ACHN (cell line): ENCODE measurements around the gene ATG9B.

Experiments used
- DNase-seq: peaks from one replicate; pipeline ENCODE4 v3.0.0-alpha.2; 2015
- in situ Hi-C: cut with HindIII; loops from 2 replicates; pipeline ENCODE4 v1.10.0; 2017; ENCODE audit warnings: low sequenced_read_pairs, low pct_ligation_motif_present, low pct_unique_long_range_greater_than_20kb

ATG9B gene

DNA sequence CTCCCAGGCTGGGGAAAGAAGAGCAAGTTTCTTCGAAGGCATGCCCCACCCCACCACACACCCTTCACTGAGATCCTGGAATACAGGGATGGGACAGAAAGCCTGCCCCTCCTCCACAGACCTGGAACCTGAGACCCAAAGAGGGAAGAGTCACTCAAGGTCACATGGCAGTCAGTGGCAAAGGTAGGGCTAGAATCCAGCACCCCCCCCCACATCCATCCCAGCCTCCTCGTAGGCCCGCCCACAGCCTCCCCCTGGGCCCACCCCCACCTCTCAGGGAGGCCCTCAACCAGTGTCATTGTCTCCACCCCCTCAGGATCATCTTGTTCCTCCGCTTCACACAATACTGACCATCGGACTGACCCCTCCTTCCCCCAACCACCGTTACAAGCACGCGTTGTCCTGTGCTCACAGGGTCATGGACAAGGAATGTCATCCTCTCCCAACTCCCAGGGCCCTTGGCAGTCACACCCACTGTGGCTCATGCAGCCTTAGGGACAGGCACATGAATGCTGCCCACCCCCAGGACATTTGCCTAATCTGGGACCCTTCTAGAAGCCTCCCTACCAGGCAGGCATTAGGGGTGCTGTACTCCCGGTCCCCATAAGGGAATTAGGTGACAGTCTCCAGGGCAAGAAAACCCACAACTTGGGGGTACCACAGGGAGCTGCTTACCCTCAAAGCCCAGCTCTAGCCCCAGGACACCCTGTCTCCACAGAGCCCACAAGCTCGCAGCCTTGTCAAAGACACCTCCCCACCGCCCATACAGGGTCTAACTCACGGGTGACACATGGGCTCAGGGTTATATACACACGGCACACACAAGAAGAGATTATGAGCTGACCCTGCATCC lies 47.5 kb downstream of the ATG9B start:
- in situ Hi-C loops: no loop called here
- no peak for DNase-seq

DNA sequence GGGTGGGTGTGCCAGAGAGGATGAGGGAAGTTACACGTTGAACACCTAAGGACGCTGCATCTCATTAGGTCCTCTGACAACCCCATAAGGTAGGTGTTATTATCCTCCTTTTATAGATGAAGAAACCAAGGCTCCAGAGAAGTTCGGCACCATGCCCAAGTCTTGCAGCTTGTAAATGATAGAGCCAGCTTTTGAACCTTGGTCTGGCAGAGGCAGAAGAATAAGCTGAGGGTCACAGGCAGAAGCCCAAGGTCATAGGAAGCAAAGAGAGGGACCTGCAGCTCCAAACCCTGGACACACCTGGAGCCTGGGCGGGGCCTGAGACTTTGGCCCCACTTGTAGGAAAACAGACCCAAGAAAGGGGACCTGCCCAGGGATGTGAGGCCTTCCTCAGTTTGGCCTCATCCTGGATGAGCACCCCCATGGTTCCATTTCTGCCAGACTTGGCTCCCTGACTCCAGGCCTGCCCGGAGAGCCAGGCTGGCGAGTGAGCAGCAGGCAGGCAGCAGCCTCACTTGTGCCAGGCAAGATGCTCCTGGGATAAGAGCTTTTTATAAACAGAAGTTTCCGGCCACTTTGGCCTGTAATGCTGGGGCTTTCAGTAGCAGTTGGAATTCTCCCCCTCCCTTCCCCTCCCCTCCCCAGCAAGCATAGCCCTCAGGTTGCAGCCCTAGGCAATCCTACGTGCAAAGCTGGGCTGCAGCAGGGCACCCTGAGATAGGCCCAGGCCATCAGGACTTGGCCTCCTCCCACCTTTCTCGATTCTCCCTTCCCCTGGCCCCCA lies 48.6 kb downstream of the ATG9B start:
- DNase-seq: no peak
- in situ Hi-C loops: no loop called here

DNA sequence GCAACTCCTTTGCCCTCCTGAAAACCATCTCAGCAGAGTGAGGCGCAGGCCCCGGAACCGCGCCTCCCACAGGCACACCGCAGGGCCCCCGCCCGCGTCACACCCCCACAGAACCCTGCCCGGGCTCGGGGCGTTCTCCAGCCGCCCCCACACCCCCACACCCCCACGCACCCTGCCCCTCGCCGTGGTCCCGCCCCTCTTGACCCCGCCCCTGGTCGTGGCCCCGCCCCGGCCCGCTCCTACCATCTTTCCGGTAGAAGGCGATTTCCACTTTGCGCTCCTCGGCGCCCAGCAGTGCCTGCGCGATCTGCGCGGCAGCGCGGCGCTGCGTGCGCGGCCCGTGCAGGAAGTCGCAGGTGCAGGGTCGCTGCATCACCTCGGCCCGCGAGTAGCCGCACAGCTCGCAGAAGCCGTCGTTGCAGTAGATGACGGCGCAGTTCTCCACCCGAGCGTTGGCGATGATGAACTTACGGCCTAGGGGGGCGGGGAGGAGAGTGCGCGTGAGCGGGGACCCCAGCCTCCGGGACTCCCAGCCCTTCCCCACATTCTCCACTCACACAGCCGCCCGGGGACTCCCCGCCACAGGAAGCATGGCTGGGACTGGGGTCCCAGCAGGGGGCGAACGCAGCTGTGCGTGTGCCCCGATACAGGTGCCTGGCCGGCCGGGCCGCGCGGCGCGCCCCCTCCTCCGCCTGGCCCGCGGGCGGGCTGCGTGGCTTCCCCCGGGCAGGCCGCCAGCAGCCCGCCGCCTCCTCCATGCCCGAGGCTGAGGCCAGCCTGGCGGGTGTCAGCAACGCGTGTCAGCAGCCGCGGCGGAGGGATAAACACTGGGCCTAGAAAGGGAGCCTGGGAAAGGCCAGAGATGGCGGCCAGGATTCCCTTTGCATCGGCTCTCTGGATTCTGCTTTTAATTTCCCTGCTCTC lies 49.6 kb downstream of the ATG9B start:
- in situ Hi-C loops: no loop called here
- DNase-seq: peak; percentile 66

DNA sequence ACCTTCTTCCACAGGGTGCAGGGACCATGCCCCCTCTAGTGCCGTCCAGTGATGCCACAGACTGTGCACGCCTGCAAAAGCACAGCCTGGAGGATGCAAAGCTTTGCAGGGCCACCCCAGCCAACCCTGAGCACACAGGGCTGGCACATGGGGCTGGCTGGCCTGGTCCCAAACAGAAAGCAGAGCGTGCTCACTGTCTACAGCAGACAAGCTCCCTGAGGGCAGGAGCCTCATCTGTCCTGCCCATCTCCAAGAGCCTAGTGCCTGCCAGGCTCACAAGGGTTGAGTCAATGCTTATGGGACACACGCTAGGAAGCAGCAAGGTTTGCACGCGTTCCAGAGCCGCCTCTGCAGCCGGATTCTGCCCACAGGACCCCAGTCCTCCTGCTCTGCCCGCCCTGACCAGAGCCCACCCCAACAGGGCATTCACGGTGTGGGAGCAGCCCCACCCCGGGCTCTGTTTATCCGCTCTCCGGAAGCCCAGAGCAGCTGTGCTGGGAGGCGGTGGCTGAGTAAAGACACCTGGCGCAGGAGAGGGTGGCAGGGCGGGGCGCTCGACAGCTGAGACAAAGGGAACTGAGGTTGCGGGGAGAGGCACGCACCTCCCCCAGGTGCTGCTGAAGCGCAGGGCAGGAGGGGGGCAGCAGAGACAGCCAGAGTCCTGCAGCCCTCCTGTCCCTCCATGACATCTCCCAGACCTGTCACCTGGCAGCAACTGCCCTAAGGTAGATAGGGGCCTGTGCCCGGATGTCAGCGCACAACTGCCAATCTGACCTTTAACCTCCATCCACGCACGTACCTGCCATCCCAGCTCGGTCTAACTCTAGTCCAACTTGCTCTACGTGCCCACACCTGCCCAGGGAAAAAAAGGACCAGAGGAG lies 50.5 kb downstream of the ATG9B start:
- no peak for DNase-seq
- in situ Hi-C loops: no loop called here

DNA sequence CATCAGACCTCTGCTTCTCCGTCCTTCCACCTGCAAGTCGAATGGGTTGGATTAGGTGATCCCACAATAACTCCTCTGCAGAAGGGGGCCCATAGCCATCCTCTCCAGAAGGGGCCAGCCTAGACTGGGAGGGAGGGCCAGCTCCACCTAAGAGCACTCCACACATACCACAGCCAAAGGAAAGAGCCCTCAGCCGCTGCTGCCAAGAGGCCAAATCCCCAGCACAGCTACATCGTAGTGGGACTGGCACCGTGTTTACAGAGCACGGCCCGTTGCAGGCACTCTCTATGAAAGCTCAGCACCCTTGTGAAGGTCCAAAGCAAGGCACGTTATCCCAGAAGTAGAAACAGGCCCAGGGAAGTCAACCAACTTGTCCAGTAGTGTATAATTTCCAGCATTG lies 51.6 kb downstream of the ATG9B start:
- no peak for DNase-seq
- in situ Hi-C loops: no loop called here

DNA sequence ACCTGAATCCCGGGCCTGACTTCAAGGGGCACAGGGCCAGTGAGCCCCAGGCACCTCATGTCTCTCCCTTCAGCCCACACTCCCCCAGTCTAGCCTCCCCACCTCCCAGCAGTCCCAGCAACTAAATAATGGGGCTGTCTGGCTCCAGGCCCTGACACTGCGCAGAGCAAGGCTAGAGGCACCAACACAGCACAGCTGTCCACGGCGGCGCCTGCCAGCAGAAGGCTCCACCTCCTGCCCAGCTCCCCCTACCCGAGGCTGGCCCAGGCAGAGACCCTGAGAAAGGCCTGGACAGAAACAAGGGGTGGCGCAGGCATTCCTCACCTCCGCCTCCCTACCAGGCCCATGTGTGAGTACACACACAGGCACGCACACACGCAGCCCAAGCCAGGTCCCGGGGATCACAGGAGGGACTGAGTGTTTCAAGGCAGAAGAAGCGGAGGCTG lies 52.2 kb downstream of the ATG9B start:
- no peak for DNase-seq
- in situ Hi-C loops: no loop called here

DNA sequence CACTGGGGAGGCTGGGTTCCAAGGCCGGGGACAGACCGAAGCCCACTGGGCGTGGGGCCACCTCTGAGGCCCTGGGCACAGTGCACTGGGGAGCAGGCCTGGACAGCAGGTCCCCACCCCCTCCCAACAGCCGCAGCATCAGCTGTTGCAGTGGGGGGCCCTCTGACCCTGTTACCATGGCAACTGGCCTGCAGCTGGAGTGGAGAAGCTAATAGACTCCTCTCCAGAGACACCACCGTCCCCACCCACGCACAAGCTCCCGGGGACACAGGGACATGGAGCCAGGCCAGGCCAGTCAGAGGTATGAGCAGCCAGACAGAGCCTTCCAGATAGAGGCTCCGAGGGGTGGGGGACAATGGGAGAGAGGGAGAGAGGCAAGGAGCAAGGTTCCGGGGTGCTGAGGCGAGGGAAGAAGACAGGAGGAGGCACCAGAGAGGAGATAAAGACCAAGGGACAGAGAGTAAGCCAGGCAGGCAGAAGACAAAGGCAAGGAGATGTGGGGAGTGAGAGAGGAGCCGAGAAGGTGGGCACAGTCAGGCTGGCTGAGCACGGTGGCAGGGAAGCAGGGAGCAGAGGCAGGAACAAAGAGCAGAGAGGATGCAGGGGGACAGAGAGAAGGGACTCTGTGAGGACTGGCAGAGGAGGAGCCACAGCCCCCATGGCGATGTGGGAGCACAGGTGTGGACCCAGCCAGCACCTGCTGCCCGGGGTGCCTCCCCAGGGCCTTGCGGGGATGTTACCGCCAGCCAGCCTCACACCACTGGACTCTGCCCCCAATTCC lies 52.9 kb downstream of the ATG9B start:
- in situ Hi-C loops: no loop called here
- DNase-seq: no peak

DNA sequence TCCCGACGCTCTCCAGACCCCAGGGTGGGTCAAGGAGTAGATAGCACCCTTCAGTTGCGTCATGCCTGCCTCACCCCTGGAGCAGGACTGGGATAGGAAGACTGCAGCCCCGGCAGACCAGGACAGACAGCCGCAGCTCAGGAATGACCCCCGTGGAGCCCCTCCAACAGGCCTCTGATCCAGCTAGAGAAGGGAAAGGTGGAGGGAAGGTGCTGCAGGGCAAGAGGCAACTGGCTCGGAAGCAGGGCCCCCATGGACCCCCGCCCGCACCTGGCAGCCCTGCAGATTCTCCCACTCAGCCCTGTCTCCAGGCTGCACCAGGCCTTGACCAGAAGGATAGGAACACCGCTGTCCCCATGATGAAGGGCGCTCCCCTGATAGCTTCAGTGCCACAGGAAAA lies 53.9 kb downstream of the ATG9B start:
- no peak for DNase-seq
- in situ Hi-C loops: no loop called here

DNA sequence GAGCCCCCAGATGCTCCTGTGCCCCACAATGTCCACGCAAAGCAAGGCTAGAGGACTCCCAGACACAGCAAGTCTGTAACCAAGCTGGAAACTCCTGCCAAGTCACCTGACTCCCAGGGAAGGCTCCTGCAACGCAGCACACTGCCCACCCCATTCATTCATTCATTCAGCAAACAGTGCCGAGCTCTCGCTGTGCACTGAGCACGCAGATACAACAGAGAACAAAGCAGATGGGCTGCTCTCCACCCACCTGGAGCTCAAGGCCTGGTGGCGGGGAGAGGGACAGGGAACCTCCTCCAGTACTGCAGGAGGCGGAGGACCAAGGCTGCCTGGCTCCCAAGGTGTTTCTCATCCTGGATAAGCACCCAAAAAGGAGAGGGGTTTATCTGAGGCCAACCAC lies 54.8 kb downstream of the ATG9B start:
- no peak for DNase-seq
- in situ Hi-C loops: no loop called here

DNA sequence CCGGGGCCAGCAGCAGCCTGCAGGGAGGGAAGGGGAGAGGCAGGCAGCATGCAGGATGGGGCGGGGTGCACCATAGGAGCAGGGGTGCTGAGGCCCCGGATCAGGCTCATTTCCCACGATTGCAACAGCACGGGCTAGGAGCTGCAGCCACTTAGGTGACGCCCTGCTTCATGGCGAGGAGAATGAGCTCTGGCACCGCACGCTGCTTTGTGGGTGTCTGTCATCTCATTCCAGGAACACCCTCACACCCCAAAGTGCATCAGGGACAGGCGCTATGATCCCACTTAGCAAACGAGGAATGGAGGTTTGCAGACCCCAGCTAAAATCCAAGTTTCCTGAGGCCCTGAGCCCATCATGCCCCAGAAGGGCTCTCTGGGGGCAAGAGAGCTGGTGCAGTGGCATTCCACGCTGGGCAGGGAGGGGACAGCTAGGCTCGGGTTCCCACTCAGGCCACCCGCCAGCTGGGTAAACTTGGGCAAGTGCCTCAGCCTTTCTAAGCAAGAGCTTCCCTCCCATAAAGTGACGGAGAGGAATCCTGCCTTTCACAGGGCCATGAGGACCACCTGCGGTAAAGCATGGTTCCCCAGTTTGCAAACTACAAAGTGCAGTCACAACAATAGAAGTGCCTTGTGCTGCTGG lies 55.4 kb downstream of the ATG9B start:
- in situ Hi-C loops: no loop called here
- no peak for DNase-seq

DNA sequence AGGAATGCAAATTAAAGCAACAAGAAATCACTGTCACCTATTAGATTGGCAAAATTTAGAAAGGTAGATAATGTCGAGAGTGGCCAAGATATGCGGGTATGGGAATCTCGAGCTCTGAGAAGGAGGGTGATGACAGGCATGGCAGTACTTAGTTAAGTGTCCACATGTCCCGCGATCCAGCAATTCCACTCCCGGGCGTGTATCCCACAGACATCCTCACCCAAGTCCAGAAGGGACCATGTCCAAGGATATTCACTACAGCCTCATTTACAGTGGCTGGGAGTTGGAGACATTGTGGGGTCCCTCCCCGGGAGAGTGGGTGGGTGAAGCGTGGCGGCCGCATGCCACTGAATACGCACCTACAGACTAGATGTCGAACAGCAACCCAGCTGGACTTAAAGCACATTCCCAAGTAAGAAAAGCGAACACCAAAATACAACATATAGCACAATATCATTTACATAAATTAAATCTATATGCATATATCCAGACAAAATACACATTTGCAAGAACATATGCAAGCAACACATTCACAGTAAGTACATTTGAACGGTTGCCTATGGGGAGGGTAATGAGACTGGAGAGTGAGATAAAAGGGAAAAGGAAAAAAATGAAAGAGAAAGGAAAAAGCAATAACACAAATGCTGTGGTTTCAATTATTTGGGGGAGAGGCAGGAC lies 56.1 kb downstream of the ATG9B start:
- in situ Hi-C loops: no loop called here
- DNase-seq: no peak

DNA sequence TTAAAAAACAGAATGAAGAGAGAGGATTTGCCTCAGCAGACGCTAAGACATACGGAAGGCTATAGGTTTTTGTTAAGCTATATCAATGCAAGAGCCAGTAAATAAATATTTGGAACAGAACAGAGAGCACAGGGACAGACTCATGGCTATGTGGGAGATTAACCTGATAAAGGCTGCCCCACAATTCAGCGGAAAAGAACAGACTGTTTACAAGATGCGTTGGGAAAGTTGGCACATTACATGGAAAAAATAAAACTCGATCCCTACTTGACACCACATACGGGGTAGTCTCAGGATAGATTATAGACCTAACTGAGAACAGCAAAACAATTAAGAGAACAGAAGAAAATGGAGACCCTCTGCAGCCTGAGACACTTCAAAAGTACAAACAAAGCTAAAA lies 56.9 kb downstream of the ATG9B start:
- in situ Hi-C loops: no loop called here
- DNase-seq: no peak

DNA sequence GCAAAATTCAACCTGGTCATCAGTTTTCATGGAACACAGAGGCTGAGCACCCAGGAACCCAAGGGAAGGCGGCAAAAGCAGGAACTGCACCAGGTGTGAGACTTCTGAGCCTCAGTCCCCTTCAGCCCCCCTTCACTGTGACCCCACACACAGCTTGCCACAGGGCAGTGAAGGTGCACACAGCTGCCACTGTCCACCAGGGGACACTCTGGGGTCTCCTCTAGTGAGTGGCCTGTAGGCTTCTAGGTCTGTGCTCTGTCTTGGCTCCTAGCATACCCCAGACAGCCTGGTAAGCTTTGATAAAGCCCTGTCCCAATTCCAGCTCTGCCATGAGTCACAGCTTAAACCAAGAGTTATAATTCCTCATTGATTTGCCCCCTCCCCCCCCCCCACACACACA lies 58.3 kb downstream of the ATG9B start:
- in situ Hi-C loops: no loop called here
- peak; percentile 27 for DNase-seq

DNA sequence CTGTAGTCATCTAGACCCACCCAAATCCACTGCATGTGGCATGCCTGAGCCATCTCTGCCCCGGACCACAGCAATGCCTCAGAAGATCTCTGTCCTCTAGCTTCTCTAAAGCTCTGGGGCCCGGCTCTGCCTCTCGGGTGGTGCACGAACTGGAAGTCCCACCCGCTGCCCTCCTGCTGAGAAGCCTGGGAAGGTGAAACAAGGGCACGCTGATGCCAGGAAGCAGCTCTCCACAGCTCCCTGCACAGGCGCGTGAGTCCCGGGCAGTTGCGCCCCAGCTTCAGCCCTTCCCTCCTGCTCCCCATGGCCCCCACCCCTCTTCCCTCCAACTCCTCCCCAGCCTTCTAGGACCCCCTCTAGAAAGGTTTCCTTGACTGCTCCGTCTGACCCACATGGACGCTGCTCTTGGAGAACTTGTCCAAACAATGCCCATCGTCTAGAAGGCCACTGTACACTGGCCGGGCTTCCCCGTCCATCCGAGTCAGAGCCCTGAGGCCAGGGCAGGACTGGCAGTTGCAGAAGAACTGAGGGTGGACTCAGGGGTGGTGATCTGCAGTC lies 58.9 kb downstream of the ATG9B start:
- DNase-seq: no peak
- in situ Hi-C loops: no loop called here
